NCI-H82 (cell line): ENCODE results near the gene SLC6A12.

Experiments
- DNase-seq: peaks from one replicate; lab custom pipeline; 2025; lab: John Stamatoyannopoulos, UW

SLC6A12 gene

DNA sequence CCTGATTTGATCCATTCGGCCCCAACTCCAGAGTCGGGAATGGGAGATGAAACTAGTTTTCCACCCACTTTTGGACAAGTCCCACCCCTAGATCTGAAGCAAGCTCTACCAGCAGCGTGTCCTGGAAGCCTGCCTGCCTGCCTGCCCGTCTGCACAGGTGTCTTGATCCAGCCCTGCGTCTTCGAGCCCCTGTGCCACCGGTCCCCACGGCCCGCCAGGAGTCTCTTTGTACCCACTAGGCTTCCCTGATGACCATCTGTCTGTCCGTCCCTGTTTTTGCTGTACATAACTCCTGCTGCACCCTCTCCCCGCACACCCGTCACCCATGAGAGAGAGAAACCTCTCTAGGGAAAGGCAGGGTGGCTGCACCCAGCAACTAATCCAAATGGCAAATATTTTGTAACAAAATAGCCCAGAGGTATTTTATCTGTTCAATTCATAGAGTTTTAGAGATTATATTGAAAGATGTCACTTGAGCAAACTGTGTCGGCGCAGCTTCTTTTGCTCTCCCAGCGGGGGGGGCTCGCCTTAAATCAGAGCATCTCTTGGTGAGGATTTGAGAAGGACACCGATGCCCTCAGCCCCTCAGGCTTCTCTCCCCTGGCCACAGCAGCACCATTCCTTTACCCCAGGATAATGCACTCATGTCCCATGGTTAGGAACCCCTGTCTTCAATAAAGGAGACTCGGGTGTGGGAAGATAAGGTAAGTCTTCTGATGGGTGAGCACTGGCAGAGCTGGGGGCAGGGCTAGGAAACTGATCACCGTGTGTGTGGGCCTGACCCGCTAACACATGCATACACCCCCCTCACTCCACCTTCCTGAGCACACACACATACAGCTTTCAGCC, 35.8 kb downstream of the SLC6A12 start:
- no peak for DNase-seq

DNA sequence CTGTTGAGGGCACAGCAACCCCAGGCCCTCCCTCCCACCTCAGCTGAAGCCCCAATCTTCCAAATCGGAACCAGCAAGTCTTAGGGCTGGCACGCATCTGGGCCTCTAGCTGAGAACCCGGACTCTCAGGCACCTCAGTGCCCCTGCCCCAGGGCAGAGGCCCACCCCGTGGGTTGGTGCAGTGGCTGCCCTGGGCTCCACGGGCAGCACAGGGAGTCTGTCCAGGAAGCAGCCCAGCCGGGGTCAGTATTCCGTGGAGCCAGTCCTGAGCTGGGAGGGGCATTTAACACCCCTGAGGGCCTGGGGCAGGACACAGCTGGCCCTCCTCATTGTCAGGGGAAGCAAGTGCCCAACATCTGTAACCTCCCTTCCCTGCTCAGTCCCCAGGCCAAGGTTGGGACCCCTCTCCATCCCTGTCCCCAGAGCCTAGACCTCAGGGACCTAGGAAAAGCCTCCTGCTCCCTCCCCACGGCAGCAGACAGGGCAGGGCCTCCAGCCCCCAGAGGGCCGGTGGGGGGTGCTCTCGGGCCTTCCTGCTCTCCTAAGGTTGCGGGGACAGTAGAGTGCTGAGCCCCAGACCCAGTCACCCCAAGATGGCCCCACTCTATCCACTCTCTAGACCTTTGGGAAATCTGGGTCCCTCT, 36.5 kb downstream of the SLC6A12 start:
- no peak for DNase-seq

- peak; percentile 90 for DNase-seq
These were observed 37.4 kb downstream of the SLC6A12 start for GRCh38 chr12:176321-177181.

GRCh38 chr12:175759-176158, 38.2 kb downstream of the SLC6A12 start:
- no peak for DNase-seq

DNA sequence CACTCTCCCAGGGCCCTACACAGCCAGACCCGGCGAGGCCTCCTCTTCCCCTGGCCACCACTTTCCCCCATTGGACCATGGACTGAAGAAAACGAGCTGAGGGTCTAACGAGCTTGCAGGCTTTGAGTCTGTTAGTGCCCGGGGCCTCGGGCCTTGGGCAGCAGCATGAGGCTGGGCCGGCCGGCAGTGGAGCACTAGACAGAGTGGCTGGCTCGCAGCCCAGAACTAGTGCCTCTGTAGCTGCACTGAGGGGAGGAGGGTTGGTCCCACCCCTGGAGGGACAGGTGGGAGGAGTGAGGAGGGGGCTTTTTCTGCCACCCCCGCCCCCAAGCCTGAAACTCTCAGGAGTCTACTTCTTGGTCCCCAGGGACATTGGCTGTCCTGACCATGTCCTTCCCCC, 38.7 kb downstream of the SLC6A12 start:
- DNase-seq = no peak

DNA sequence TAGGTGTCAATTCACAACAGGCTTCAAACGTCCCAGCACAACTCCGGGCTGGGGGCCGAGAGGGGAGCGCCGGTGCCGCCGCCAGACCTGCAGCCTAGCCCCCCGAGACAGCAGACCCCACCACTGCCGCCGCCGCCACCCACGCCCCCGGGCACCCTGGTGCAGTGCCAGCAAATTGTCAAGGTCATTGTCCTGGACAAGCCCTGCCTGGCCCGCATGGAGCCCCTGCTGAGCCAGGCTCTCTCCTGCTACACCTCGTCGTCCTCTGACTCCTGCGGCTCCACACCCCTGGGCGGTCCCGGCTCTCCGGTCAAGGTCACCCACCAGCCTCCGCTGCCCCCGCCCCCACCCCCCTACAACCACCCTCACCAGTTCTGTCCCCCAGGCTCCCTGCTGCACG, 39.4 kb downstream of the SLC6A12 start:
- DNase-seq = no peak

GRCh38 chr12:174124-174523, 39.8 kb downstream of the SLC6A12 start:
- DNase-seq = no peak

- DNase-seq = no peak
These were observed 41.2 kb downstream of the SLC6A12 start for GRCh38 chr12:172732-173161.

GRCh38 chr12:171743-172676, 41.9 kb downstream of the SLC6A12 start:
- peak; percentile 18 for DNase-seq

- no peak for DNase-seq
These were observed 42.7 kb downstream of the SLC6A12 start for GRCh38 chr12:171276-171675.

GRCh38 chr12:170371-171225, 43.4 kb downstream of the SLC6A12 start:
- no peak for DNase-seq

GRCh38 chr12:169528-170370, 44.2 kb downstream of the SLC6A12 start:
- DNase-seq = no peak

DNA sequence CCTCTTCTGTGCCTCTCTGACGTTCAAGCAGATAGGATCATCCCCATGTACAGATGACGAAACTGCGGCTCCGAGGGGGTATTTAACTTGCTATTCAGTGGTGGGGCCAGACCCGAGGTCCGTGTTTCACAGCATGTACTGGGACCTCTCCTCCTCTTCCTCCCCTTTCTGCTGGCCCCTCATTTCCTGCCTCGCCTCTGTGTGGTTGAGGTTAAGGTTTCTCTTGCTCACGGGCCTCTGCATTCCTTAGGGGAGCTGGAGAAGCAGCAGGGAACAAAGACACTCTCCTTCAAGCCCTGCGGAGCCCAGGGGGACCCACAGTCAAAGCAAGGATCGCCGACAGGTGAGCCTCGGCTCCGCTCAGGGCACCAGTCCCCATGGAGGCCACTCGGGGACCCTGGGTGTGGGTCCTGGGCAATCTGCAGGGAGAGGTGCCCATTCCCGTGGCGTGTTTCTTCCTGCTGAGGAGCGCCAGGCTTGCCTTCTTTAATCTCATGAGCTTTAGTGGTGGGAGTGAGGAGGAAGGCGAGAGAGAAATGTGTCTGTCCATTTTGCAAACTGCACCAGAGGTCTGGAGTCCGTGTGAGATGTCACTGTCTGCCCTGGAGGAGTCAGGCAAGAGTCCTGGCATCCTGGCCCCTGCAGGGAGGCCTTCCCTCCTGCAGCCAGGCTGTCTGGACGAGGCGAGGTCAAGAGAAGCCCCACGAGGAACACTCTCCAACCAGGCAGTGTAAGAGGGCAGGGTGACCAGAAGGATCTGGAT, 45.0 kb downstream of the SLC6A12 start:
- no peak for DNase-seq

DNA sequence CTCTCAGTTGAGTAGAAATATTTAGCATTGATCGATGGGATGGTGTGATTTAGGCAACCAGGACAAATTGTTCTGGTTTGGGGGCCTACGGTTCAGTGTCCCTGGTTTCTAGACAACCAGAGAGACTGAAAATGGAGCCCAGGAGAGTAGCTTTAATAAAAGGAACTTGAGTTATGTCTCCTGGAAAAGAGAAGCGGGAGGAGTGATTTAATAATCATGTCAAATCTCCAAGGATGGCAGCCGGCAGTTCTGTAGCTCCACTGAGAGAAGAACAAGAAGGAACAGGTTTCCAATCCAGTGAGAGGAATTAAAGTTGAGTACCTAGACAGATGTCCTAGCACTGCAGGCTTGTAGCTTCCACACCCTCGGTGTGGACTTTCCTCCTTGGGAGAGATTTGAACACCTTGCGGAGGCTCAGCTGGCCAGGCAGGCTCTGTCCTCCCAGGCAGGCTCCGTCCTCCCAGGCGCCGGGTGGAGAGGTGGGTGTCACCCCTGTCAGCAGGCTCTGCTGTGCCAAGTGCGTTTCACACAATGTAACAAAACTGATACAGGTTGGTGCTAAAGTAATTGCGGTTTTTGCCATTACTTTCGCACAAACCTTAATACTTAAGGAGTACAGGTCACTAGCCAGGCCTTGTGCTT, 45.9 kb downstream of the SLC6A12 start:
- DNase-seq = peak; percentile 17

- DNase-seq = no peak
These were observed 47.4 kb downstream of the SLC6A12 start for GRCh38 chr12:166425-167075.

GRCh38 chr12:165862-166368, 48.0 kb downstream of the SLC6A12 start:
- no peak for DNase-seq

DNA sequence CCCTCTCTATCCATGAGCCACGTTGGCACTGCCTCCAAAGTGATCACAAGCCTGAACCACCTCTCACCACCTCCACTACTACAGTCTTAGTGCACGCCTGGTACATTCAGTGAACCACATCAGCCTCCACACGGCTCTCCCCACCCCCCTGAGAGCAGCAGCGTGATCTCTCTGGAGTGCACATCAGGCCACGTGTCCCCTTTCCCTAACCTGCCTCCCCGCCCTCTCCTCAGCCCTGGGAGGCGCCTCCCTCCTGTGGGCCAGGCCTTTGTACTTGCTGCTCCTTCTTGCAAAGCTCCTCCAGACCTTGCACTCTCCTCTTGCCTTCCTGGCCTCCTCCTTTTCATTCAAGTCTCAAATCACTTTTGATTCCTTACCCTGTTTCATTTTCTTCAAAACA, 49.8 kb downstream of the SLC6A12 start:
- peak; percentile 66 for DNase-seq
